ENCODE data around the gene USE1. TPM values are rescaled to one million over a fixed set of nuclear protein-coding genes. Genes with fewer than 3 reads are reported as not detected.

USE1 gene
- total RNA-seq, 4 donors from 2014 or later, result 16.6 to 25.5 (median 23.8) TPM

DNA sequence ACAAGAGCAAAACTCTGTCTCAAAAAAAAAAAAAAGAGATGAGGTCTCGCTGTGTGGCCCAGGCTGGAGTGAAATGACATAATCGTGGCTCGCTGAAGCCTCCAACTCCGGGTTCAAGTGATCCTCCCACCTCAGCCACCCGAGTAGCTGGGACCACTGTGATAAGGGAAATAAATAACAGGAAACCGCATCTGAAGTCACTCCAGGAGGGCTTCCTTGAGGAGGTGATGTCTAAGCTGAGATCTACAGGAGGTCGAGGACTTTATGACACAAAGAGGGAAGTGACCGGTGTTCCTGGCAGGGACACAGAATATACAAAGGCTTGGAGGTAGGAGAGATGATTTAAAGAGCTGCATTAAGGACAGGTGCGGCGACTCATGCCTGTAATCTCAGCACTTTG, 39.5 kb downstream of the USE1 start:
- WGBS, 2 donors, result 85 to 89% methylated on average over 10 of the region's 10 CpGs
- intact Hi-C loops (cut with DNase I; ENCODE audit: low total_unique reads), result no loop called here
- H3K4me3 ChIP-seq (ENCODE audit: low read depth, poor library complexity, severe bottlenecking), result no peak overlapping the region
- DNase-seq (ENCODE audit: low spot score in 2 of 2), result no peak
- no peak for TF ChIP-seq POLR2A (IDR thresholded peaks at IDR 0.05)
- TF ChIP-seq, protein P1, sequence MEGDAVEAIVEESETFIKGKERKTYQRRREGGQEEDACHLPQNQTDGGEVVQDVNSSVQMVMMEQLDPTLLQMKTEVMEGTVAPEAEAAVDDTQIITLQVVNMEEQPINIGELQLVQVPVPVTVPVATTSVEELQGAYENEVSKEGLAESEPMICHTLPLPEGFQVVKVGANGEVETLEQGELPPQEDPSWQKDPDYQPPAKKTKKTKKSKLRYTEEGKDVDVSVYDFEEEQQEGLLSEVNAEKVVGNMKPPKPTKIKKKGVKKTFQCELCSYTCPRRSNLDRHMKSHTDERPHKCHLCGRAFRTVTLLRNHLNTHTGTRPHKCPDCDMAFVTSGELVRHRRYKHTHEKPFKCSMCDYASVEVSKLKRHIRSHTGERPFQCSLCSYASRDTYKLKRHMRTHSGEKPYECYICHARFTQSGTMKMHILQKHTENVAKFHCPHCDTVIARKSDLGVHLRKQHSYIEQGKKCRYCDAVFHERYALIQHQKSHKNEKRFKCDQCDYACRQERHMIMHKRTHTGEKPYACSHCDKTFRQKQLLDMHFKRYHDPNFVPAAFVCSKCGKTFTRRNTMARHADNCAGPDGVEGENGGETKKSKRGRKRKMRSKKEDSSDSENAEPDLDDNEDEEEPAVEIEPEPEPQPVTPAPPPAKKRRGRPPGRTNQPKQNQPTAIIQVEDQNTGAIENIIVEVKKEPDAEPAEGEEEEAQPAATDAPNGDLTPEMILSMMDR (IDR thresholded peaks at IDR 0.05), result no peak

DNA sequence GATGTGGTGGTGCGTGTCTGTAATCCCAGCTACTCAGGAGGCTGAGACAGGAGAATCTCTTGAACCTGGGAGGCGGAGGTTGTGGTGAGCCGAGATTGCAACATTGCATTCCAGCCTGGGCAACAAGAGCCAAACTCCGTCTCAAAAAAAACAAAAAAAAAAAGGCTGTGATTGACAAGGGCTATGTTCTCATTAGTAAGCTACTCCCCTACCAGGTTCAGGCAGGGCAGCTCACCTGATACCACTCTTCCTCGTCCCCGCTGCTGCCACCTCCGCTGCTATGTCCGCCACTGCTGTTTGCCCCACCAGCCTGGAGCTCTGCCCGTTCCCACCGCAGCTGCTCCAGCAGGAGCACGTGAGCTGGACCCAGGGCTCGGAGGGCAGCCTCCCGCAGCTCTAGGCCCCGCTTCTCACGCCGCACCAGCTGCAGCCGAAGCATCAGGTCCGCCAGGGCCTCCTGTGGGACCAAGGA, 40.0 kb downstream of the USE1 start:
- WGBS, 2 donors, result 70 to 74% methylated on average over 18 of the region's 18 CpGs
- H3K4me3 ChIP-seq (ENCODE audit: low read depth, poor library complexity, severe bottlenecking), result no peak overlapping the region
- TF ChIP-seq, protein P1 (IDR thresholded peaks at IDR 0.05), result no peak
- TF ChIP-seq POLR2A (IDR thresholded peaks at IDR 0.05), result no peak
- DNase-seq (ENCODE audit: low spot score in 2 of 2), result no peak
- intact Hi-C loops (cut with DNase I; ENCODE audit: low total_unique reads), result no loop called here

DNA sequence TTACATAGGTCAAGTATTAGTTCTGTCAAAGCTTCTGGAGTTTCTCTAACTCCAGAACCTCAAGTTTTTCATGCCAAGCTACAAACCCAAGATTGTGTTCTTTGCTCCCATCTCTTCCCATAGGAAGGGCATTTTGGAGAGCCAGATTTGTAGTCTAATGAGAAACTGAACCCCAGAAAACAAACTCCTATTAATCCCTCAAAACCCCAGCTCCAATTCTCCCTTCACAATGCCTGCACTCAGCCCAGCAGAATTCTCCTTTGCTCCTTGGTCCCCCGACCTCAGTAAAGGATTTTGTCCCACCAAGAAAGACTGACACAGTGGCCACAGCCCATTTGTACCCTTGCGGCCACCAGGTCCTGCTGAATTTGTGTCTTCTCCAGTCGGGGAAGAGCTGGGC, 41.0 kb downstream of the USE1 start:
- 81 to 85% methylated on average over 3 of the region's 3 CpGs for WGBS, 2 donors
- H3K4me3 ChIP-seq (ENCODE audit: low read depth, poor library complexity, severe bottlenecking), result no peak overlapping the region
- TF ChIP-seq, protein P1 (IDR thresholded peaks at IDR 0.05), result no peak
- TF ChIP-seq POLR2A (IDR thresholded peaks at IDR 0.05), result no peak
- DNase-seq (ENCODE audit: low spot score in 2 of 2), result no peak
- intact Hi-C loops (cut with DNase I; ENCODE audit: low total_unique reads), result no loop called here

DNA sequence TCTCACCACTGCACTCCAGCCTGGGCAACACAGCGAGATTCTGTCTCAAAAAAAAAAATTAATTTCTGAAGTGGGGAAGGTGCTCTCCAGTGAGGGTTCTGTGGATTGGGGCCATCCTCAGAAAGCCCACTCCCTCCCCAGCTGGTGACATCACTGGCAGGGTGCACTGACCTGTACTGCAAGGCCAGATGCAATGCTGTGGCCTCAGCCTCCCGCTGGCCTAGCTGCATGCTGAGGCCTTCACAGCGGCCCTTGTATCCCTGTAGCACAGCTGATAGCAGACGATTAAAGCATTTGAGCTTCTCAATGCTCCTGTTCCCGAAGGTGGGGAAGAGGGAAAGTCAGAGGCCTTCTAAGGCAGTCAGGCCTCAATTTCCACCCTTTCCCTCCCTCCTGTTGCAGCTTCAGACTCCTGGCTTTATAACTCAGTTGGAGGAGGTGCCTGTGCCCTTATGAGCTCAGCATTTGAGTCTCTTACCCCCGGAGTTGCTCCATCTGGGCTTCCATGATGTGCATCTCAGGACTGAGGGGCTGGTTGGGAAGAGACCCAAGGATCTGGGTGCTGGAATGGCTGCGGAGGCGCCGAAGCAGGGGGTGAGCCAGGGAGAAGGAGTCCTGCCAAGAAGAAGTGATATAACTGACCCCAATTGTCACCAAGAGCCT, 44.1 kb downstream of the USE1 start:
- WGBS, 2 donors, result 92 to 94% methylated on average over 9 of the region's 9 CpGs
- no peak for TF ChIP-seq POLR2A (IDR thresholded peaks at IDR 0.05)
- TF ChIP-seq, protein P1 (IDR thresholded peaks at IDR 0.05), result no peak
- H3K4me3 ChIP-seq (ENCODE audit: low read depth, poor library complexity, severe bottlenecking), result no peak overlapping the region

DNA sequence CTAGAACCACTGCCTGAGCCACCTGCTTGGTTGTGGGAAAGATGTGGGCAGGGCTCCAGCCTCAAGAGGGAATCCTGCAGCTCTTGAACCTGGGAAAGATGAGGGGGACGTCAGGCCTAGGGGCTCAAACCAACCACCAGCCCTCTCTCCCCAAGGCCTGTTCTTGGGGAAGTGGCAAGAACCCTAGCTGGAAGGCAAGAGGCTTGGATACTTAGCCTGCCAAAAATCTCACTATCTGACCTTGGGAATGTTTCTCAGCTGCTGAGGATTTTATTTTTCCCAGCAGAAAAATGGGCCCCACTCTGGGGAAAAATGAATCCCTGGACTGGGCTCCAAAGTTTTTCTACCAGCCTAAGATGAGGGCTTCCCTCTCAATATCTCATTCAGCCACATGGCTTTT, 44.8 kb downstream of the USE1 start:
- no peak for TF ChIP-seq POLR2A (IDR thresholded peaks at IDR 0.05)
- TF ChIP-seq, protein P1 (IDR thresholded peaks at IDR 0.05), result no peak
- DNase-seq (ENCODE audit: low spot score in 2 of 2), result no peak
- intact Hi-C loops (cut with DNase I; ENCODE audit: low total_unique reads), result no loop called here

More for the DNA sequence above, 44.1 kb downstream of the USE1 start:
- intact Hi-C loops (cut with DNase I; ENCODE audit: low total_unique reads), result no loop called here
- no peak for DNase-seq (ENCODE audit: low spot score in 2 of 2)

More for the DNA sequence above, 44.8 kb downstream of the USE1 start:
- WGBS, 2 donors, result 67 to 81% methylated on average over 1 of the region's 1 CpG
- H3K4me3 ChIP-seq (ENCODE audit: low read depth, poor library complexity, severe bottlenecking), result no peak overlapping the region
